Gastroesophageal sphincter (tissue), 4 donors: ENCODE measurements around the gene NPVF. TPM values are rescaled to one million over a fixed set of nuclear protein-coding genes. Genes with fewer than 3 reads are reported as not detected.

Source experiments
- ATAC-seq: fragments of 150-250 bp; one replicate; pipeline ENCODE4 v1.9.1; 2016; ENCODE audit warnings: mild to moderate bottlenecking, moderate library complexity
- H3K27ac ChIP-seq, 4 donors: fragments of 200-600 bp; sonication (generic) in 3 of 4; 1 replicate in 3 of 4; 2 replicates in 1 of 4; pipeline ENCODE4 v1.5.1; 2016 to 2019
- H3K27me3 ChIP-seq: fragments of 200-600 bp; sonication (generic); one replicate; pipeline ENCODE4 v1.5.1; 2019
- H3K36me3 ChIP-seq, 2 donors: fragments of 200-600 bp; sonication (generic); one replicate each; pipeline ENCODE4 v1.5.1; 2019; ENCODE audit warnings: control low read depth in 1 of 2
- H3K4me1 ChIP-seq, 3 donors: fragments of 200-600 bp; sonication (generic); 1 replicate in 2 of 3; 2 replicates in 1 of 3; pipeline ENCODE4 v1.5.1; 2016 to 2019; ENCODE audit warnings: control low read depth in 2 of 3
- H3K4me3 ChIP-seq, 2 donors: fragments of 200-600 bp; sonication (generic); one replicate each; pipeline ENCODE4 v1.5.1; 2019; ENCODE audit warnings: mild to moderate bottlenecking in 1 of 2, moderate library complexity in 1 of 2
- H3K9me3 ChIP-seq, 3 donors: fragments of 200-600 bp; sonication (generic); one replicate each; pipeline ENCODE4 v1.5.1; 2017 to 2019; ENCODE audit warnings: control low read depth in 2 of 3
- CTCF ChIP-seq, 4 experiments: fragments of 200-600 bp in 2 of 4; fragments of 450-650 bp in 2 of 4; sonication (generic) in 1 of 4; IDR thresholded peaks; one replicate each; pipeline ENCODE4 v1.5.1; 2017 to 2019; ENCODE audit warnings: antibody characterized with exemption in 4 of 4, mild to moderate bottlenecking in 2 of 4, moderate library complexity in 2 of 4
- EP300 ChIP-seq: sonication (generic); formaldehyde crosslinking; IDR thresholded peaks from one replicate; pipeline ENCODE4 v1.6.1; 2017; ENCODE audit warnings: antibody characterized with exemption, mild to moderate bottlenecking
- POLR2A ChIP-seq, 2 donors: fragments of 450-650 bp; IDR thresholded peaks; one replicate each; pipeline ENCODE4 v1.6.1; 2017; ENCODE audit warnings: antibody characterized with exemption in 2 of 2, mild to moderate bottlenecking in 2 of 2, moderate library complexity in 1 of 2
- POLR2AphosphoS5 ChIP-seq: sonication (generic); formaldehyde crosslinking; IDR thresholded peaks from one replicate; pipeline ENCODE4 v1.6.1; 2017; ENCODE audit warnings: antibody characterized with exemption
- WGBS, 2 donors: methylation state at CpG; one replicate each; pipeline ENCODE4 v1.1.5; 2018; ENCODE audit warnings: low coverage in 1 of 2; 5-methylcytosine and 5-hydroxymethylcytosine counted together
- total RNA-seq, 4 donors: library from RNA; depleted of rRNA; stranded (reverse); fragments of >200 nt; gene quantifications; one replicate each; pipeline ENCODE4 v1.1.0, GENCODE V29; 2016

The NPVF gene
- total RNA-seq, 4 donors from 2014 or later: not detected

DNA sequence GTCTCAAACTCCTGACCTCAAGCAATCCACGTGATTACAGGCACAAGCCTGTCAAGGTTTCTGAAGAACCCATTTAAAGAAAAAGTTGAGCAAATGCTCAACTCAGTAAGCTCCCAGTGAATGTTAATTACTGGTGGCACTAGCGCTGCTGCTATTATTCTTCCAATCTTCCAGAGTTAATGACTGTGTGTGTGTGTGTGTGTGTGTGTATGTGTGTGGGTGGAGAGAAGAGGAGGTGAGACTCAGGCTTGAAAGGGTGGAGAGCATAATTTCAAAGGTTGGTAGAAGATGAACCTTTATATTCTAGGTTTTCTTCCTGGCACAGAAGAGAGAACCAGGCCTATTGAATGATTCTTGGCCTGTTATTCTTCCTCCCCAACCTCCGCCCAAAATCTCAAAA, 11.6 kb upstream of the NPVF start:
- Histone ChIP-seq H3K9me3 (no peaks in the 10 kb centered on the region), H3K27ac (no peak overlapping the region), H3K27me3 (no peaks in the 10 kb centered on the region), H3K4me3 (no peak overlapping the region), H3K4me1 (peaks cover 0 to 10% (median 0%) of the 10 kb centered on the region in 3 donors), H3K36me3 (no peaks in the 10 kb centered on the region)
- no peak for TF ChIP-seq EP300
- no peak for TF ChIP-seq POLR2AphosphoS5
- TF ChIP-seq POLR2A (IDR thresholded peaks at IDR 0.05): no peak
- no peak for TF ChIP-seq CTCF (IDR thresholded peaks at IDR 0.05)
- WGBS, 2 donors: 76 to 86% methylated on average over 3 of the region's 3 CpGs
- ATAC-seq: no peak

GRCh38 chr7:25238066-25238725, 9.9 kb upstream of the NPVF start:
- TF ChIP-seq CTCF (IDR thresholded peaks at IDR 0.05) (no peak), POLR2A (IDR thresholded peaks at IDR 0.05) (no peak), POLR2AphosphoS5 (no peak), EP300 (no peak)
- no peak for ATAC-seq
- WGBS, 2 donors: 78 to 90% methylated on average over 1 to 2 of the region's 2 CpGs

DNA sequence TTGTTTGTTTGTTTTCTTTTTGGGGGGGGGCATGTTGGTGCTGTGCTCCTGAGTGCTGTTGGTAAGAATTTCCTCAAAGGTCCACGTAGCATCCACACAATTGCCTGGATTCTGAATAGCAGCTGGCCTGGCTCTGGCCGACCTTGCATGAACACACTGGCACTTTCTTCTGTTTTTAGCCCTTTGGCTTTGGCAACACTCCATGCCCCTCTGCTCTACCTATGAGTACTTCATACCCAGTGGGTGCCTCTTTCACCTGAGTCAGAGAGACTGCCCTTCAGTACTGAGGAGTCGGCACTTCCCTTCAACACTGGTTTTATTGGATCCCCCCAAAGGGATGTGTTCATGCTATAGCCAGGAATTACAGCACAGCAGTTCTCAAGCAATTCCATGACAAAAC, 7.2 kb upstream of the NPVF start:
- WGBS, 2 donors: 96% methylated on average over 3 of the region's 3 CpGs; no CpG with 5 or more reads in 1 of the 2 donors
- ATAC-seq: no peak
- Histone ChIP-seq H3K9me3 (peaks cover 0 to 10% (median 0%) of the 10 kb centered on the region in 3 donors), H3K4me1 (no peaks in the 10 kb centered on the region), H3K27me3 (no peaks in the 10 kb centered on the region), H3K36me3 (no peaks in the 10 kb centered on the region), H3K4me3 (no peak overlapping the region), H3K27ac (no peak overlapping the region)
- TF ChIP-seq CTCF (IDR thresholded peaks at IDR 0.05): no peak
- no peak for TF ChIP-seq POLR2AphosphoS5
- no peak for TF ChIP-seq POLR2A (IDR thresholded peaks at IDR 0.05)
- no peak for TF ChIP-seq EP300

More at GRCh38 chr7:25238066-25238725, 9.9 kb upstream of the NPVF start:
- Histone ChIP-seq H3K36me3 (no peaks in the 10 kb centered on the region), H3K27ac (no peak overlapping the region), H3K27me3 (no peaks in the 10 kb centered on the region), H3K9me3 (no peaks in the 10 kb centered on the region), H3K4me3 (no peak overlapping the region), H3K4me1 (no peaks in the 10 kb centered on the region)

DNA sequence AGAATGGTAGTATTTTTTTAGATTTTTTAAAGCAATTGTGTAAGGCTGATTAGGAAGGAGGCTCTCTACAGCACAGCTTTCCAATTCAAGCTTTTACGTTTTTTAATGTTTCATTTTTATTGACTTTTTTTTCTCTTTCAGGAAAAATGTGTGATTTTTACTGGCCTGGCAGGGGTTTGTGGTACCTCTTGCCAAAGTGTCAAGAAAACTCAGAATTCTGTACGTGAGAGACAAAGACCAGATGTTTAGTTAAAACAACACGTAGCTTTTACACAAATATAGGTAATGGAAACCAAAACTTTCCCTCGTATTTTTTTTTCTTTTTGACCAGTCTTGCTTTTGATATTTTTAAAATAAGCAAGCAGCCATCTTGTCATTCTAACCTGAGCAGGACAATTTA, 6.0 kb upstream of the NPVF start:
- TF ChIP-seq POLR2A (IDR thresholded peaks at IDR 0.05) (no peak), EP300 (no peak), POLR2AphosphoS5 (no peak), CTCF (IDR thresholded peaks at IDR 0.05) (no peak)
- Histone ChIP-seq H3K9me3 (peaks cover 0 to 11% (median 0%) of the 10 kb centered on the region in 3 donors), H3K4me3 (no peak overlapping the region), H3K4me1 (no peaks in the 10 kb centered on the region), H3K27ac (no peak overlapping the region), H3K27me3 (peaks cover 2% of the 10 kb centered on the region), H3K36me3 (no peaks in the 10 kb centered on the region)
- ATAC-seq: no peak
- WGBS, 2 donors: 22 to 23% methylated on average over 4 of the region's 4 CpGs

DNA sequence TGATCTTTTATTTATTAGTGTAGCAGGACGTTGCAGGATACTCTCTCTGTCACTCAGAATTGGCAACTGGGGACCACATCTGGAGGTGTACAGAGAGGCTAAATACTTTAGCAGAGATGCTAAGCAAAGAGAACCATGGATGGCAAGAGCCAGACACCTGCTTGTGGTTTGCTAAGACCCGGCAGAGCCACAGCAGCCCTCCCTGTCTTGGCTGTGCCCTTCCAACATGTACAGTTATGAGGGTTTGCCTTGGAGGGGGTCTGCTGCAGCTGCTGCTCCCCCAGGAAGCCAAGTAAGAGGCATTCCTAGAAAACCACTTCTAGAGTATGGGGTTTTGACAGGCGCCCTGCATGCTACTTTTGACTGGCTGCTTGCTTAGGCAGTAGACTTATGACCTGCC, 5.1 kb downstream of the NPVF start:
- Histone ChIP-seq H3K27ac (no peak overlapping the region), H3K27me3 (peaks cover 36% of the 10 kb centered on the region), H3K4me3 (no peak overlapping the region), H3K9me3 (no peaks in the 10 kb centered on the region), H3K36me3 (no peaks in the 10 kb centered on the region), H3K4me1 (no peaks in the 10 kb centered on the region)
- no peak for ATAC-seq
- WGBS, 2 donors: 43 to 100% methylated on average over 1 of the region's 3 CpGs
- TF ChIP-seq POLR2A (IDR thresholded peaks at IDR 0.05) (no peak), EP300 (no peak), CTCF (IDR thresholded peaks at IDR 0.05) (no peak), POLR2AphosphoS5 (no peak)
